ENCODE data around the gene SYNGR3. TPM values are rescaled to one million over a fixed set of nuclear protein-coding genes. Genes with fewer than 3 reads are reported as not detected.

Gene SYNGR3
- polyA plus RNA-seq, 2 of the 4 experiments (the other 2 are of a cell fraction) = 4.1 to 4.9 TPM

DNA sequence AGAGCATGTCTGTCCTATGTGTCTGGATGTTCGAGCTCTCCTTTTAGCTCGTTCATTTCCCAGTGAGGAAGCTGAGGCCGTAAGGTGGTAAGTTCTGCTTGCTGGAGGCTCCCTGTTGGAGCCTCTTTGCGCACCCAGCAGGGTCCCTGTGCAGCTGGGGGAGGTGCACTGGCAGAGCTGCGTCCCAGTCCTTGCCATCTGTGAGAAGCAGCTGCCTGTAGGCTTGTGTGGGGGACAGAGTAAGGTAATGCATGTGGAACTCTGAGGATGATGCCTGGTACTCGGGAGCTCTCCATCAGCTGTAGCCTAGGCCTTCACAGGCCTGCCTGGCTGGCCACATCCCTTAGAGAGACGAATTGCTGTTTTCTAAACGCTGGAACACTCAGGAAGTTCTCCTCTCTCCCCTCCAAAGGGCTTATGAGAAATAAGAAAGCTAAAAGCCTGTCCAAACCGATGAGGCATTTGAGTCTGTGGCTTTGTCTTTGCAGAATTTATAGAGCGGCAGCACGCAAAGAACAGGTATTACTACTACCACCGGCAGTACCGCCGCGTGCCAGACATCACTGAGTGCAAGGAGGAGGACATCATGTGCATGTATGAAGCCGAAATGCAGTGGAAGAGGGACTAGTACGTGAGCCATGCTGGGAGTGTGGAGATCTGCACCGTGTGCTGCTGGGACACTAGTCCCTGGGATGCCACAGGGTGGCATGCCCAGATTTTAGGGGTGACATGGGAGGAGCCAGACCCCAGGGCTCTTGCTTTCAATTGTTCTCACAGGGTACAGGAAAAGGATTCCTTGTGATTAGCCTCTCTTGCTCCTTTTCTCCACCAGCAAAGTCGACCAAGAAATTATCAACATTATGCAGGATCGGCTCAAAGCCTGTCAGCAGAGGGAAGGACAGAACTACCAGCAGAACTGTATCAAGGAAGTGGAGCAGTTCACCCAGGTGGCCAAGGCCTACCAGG lies 28.8 kb upstream of the SYNGR3 start:
- 28% methylated on average over 20 of the region's 20 CpGs for WGBS (ENCODE audit: missing lambda C conversion rate)
- peak in 1 of 2 experiments; percentile 72 for DNase-seq (ENCODE audit: low read depth in 1 of 2, low spot score in 1 of 2)
- no peaks in the 10 kb centered on the region for H3K9me3 ChIP-seq
- no peak for FAIRE-seq
- CTCF ChIA-PET = interaction anchor here (0.7 to 1.7 kb wide), 5 partner anchors 9 to 180 kb away, joined by 3 to 9 read pairs (median 3); no protein-coding TSS in a partner anchor
- POLR2A ChIA-PET = interaction anchor here (0.8 to 2.2 kb wide), 6 partner anchors 9 to 194 kb away, joined by 3 to 9 read pairs (median 6); partner anchors contain the start of genes MSRB1, NUBP2, SPSB3 and TBL3
- peak overlapping the region; percentile 88 for H3K4me3 ChIP-seq
- H3K27ac ChIP-seq = peak overlapping the region; percentile 92 to 97
- peak overlapping the region; percentile 94 for H3K4me2 ChIP-seq
- peaks cover 33% of the 10 kb centered on the region for H3K4me1 ChIP-seq
- peak; percentile 30 to 42 for ATAC-seq
- no peak for TF ChIP-seq PHF8 (IDR thresholded peaks at IDR 0.05; ENCODE audit: borderline replicate concordance, low read depth)
- no peak for TF ChIP-seq ESRRA (IDR thresholded peaks at IDR 0.05; ENCODE audit: borderline replicate concordance, low read length)
- TF ChIP-seq RAD21 (conservative IDR thresholded peaks at IDR 0.05 in 1 of 2, IDR thresholded peaks at IDR 0.05 in 1 of 2) = no peak
- TF ChIP-seq, protein P1, sequence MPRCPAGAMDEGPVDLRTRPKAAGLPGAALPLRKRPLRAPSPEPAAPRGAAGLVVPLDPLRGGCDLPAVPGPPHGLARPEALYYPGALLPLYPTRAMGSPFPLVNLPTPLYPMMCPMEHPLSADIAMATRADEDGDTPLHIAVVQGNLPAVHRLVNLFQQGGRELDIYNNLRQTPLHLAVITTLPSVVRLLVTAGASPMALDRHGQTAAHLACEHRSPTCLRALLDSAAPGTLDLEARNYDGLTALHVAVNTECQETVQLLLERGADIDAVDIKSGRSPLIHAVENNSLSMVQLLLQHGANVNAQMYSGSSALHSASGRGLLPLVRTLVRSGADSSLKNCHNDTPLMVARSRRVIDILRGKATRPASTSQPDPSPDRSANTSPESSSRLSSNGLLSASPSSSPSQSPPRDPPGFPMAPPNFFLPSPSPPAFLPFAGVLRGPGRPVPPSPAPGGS (IDR thresholded peaks at IDR 0.05) = peak; percentile 95
- TF ChIP-seq ZC3H11A (IDR thresholded peaks at IDR 0.05) = no peak
- no peak for TF ChIP-seq SMC3 (IDR thresholded peaks at IDR 0.05)
- TF ChIP-seq CBX2 (IDR thresholded peaks at IDR 0.05; ENCODE audit: borderline replicate concordance, low read depth) = no peak
- no peak for TF ChIP-seq EHMT2 (IDR thresholded peaks at IDR 0.05; ENCODE audit: low read depth)
- no peak for TF ChIP-seq KDM1A (IDR thresholded peaks at IDR 0.05; ENCODE audit: low read depth)
- no peak for TF ChIP-seq NFE2L2 (conservative IDR thresholded peaks at IDR 0.05; ENCODE audit: low read length)
- no peak for TF ChIP-seq HDAC2 (IDR thresholded peaks at IDR 0.05)
- TF ChIP-seq, protein P2, sequence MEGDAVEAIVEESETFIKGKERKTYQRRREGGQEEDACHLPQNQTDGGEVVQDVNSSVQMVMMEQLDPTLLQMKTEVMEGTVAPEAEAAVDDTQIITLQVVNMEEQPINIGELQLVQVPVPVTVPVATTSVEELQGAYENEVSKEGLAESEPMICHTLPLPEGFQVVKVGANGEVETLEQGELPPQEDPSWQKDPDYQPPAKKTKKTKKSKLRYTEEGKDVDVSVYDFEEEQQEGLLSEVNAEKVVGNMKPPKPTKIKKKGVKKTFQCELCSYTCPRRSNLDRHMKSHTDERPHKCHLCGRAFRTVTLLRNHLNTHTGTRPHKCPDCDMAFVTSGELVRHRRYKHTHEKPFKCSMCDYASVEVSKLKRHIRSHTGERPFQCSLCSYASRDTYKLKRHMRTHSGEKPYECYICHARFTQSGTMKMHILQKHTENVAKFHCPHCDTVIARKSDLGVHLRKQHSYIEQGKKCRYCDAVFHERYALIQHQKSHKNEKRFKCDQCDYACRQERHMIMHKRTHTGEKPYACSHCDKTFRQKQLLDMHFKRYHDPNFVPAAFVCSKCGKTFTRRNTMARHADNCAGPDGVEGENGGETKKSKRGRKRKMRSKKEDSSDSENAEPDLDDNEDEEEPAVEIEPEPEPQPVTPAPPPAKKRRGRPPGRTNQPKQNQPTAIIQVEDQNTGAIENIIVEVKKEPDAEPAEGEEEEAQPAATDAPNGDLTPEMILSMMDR (IDR thresholded peaks at IDR 0.05) = no peak
- TF ChIP-seq, protein P3, sequence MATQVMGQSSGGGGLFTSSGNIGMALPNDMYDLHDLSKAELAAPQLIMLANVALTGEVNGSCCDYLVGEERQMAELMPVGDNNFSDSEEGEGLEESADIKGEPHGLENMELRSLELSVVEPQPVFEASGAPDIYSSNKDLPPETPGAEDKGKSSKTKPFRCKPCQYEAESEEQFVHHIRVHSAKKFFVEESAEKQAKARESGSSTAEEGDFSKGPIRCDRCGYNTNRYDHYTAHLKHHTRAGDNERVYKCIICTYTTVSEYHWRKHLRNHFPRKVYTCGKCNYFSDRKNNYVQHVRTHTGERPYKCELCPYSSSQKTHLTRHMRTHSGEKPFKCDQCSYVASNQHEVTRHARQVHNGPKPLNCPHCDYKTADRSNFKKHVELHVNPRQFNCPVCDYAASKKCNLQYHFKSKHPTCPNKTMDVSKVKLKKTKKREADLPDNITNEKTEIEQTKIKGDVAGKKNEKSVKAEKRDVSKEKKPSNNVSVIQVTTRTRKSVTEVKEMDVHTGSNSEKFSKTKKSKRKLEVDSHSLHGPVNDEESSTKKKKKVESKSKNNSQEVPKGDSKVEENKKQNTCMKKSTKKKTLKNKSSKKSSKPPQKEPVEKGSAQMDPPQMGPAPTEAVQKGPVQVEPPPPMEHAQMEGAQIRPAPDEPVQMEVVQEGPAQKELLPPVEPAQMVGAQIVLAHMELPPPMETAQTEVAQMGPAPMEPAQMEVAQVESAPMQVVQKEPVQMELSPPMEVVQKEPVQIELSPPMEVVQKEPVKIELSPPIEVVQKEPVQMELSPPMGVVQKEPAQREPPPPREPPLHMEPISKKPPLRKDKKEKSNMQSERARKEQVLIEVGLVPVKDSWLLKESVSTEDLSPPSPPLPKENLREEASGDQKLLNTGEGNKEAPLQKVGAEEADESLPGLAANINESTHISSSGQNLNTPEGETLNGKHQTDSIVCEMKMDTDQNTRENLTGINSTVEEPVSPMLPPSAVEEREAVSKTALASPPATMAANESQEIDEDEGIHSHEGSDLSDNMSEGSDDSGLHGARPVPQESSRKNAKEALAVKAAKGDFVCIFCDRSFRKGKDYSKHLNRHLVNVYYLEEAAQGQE (IDR thresholded peaks at IDR 0.05) = no peak
- no peak for TF ChIP-seq ZNF302 (CRISPR knock-in tag; IDR thresholded peaks at IDR 0.05)
- peak; percentile 36; the same call in 1 of the 2 replicates for TF ChIP-seq EHF (CRISPR knock-in tag; IDR thresholded peaks at IDR 0.05)
- TF ChIP-seq, protein P4, sequence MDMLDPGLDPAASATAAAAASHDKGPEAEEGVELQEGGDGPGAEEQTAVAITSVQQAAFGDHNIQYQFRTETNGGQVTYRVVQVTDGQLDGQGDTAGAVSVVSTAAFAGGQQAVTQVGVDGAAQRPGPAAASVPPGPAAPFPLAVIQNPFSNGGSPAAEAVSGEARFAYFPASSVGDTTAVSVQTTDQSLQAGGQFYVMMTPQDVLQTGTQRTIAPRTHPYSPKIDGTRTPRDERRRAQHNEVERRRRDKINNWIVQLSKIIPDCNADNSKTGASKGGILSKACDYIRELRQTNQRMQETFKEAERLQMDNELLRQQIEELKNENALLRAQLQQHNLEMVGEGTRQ (IDR thresholded peaks at IDR 0.05) = no peak; the same call in 1 of the 2 replicates
- peak; percentile 92 for TF ChIP-seq FOSB (CRISPR knock-in tag; IDR thresholded peaks at IDR 0.05)
- no peak for TF ChIP-seq FOSL2 (IDR thresholded peaks at IDR 0.05)
- no peak for TF ChIP-seq FOSL2 (CRISPR knock-in tag; IDR thresholded peaks at IDR 0.05)
- TF ChIP-seq, protein P5, sequence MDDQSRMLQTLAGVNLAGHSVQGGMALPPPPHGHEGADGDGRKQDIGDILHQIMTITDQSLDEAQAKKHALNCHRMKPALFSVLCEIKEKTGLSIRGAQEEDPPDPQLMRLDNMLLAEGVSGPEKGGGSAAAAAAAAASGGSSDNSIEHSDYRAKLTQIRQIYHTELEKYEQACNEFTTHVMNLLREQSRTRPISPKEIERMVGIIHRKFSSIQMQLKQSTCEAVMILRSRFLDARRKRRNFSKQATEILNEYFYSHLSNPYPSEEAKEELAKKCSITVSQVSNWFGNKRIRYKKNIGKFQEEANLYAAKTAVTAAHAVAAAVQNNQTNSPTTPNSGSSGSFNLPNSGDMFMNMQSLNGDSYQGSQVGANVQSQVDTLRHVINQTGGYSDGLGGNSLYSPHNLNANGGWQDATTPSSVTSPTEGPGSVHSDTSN (IDR thresholded peaks at IDR 0.05) = peak; percentile 88
- TF ChIP-seq JUN (IDR thresholded peaks at IDR 0.05) = peak; percentile 83 to 92; a peak in 4 of 5 replicates
- TF ChIP-seq, protein P6, sequence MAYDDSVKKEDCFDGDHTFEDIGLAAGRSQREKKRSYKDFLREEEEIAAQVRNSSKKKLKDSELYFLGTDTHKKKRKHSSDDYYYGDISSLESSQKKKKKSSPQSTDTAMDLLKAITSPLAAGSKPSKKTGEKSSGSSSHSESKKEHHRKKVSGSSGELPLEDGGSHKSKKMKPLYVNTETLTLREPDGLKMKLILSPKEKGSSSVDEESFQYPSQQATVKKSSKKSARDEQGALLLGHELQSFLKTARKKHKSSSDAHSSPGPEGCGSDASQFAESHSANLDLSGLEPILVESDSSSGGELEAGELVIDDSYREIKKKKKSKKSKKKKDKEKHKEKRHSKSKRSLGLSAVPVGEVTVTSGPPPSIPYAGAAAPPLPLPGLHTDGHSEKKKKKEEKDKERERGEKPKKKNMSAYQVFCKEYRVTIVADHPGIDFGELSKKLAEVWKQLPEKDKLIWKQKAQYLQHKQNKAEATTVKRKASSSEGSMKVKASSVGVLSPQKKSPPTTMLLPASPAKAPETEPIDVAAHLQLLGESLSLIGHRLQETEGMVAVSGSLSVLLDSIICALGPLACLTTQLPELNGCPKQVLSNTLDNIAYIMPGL (CRISPR knock-in tag; IDR thresholded peaks at IDR 0.05; ENCODE audit: borderline replicate concordance) = peak; percentile 67; the same call in 1 of the 2 replicates
- peak; percentile 96 for TF ChIP-seq TFCP2L1 (CRISPR knock-in tag; IDR thresholded peaks at IDR 0.05)
- peak; percentile 90 for TF ChIP-seq RARB (CRISPR knock-in tag; IDR thresholded peaks at IDR 0.05)
- TF ChIP-seq MAFK (IDR thresholded peaks at IDR 0.05; ENCODE audit: partially characterized antibody) = no peak
- TF ChIP-seq TP53 (CRISPR knock-in tag; IDR thresholded peaks at IDR 0.05) = peak; percentile 91; the same call in 1 of the 2 replicates
- peak; percentile 94 for TF ChIP-seq POLR2AphosphoS2 (conservative IDR thresholded peaks at IDR 0.05; ENCODE audit: low read length)

Measured in A549 (cell line).